Measurements from ENCODE around the gene SPRR2A. TPM values are rescaled to one million over a fixed set of nuclear protein-coding genes. Genes with fewer than 3 reads are reported as not detected.

SPRR2A gene
- total RNA-seq, result not detected in 2 replicates

- ChIA-PET POLR2A (no interaction called here), CTCF (no interaction called here)
- no peak within 1 kb of the TSS for H3K4me3 Mint-ChIP-seq
- no peak within 1 kb of the TSS for H3K27ac Mint-ChIP-seq
- H3K36me3 Mint-ChIP-seq (ENCODE audit: low read depth), result no peaks in the 10 kb centered on the region
- no peaks in the 10 kb centered on the region for H3K4me1 Mint-ChIP-seq
- ATAC-seq (ENCODE audit: low read depth) (no peak), DNase-seq (no peak)
- peaks cover 18% of the 10 kb centered on the region for H3K27me3 Mint-ChIP-seq
- H3K9me3 Mint-ChIP-seq, result peaks cover 8% of the 10 kb centered on the region
- intact Hi-C loops (cut with micrococcal nuclease), result no loop called here
- no peak for TF ChIP-seq CTCF (IDR thresholded peaks at IDR 0.05)
Observed at GRCh38 chr1:153057375-153057774, at the start of gene SPRR2A. SPRR2A (minus strand) TSS chr1:153057512; CDS start chr1:153056735, 777 bp downstream.

DNA sequence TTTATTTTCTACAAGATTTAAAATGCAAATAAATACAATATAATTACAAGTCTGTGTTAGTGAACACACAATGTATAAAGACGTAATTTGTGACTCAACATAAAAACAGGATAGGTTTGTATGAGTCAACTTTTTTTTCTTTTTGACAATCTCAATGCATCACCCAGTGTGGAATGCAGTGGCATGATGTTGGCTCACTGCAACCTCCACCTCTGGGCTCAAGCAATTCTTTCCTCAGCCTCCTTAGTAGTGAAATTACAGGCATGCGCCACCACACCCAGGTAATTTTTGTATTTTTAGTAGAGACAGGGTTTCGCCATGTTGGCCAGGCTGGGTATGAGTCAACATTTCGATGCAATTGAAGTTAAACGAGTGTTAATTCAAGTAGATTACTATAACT is 42.9 kb upstream of the SPRR2A start:
- Mint-ChIP-seq H3K36me3 (ENCODE audit: low read depth) (no peaks in the 10 kb centered on the region), H3K4me3 (no peak overlapping the region), H3K27ac (no peak overlapping the region), H3K9me3 (peaks cover 5% of the 10 kb centered on the region), H3K4me1 (no peaks in the 10 kb centered on the region), H3K27me3 (peaks cover 22% of the 10 kb centered on the region)
- no peak for ATAC-seq (ENCODE audit: low read depth)
- CTCF ChIA-PET, result no interaction called here
- POLR2A ChIA-PET, result no interaction called here
- intact Hi-C loops (cut with micrococcal nuclease), result no loop called here
- TF ChIP-seq CTCF (IDR thresholded peaks at IDR 0.05), result no peak
- DNase-seq, result no peak

DNA sequence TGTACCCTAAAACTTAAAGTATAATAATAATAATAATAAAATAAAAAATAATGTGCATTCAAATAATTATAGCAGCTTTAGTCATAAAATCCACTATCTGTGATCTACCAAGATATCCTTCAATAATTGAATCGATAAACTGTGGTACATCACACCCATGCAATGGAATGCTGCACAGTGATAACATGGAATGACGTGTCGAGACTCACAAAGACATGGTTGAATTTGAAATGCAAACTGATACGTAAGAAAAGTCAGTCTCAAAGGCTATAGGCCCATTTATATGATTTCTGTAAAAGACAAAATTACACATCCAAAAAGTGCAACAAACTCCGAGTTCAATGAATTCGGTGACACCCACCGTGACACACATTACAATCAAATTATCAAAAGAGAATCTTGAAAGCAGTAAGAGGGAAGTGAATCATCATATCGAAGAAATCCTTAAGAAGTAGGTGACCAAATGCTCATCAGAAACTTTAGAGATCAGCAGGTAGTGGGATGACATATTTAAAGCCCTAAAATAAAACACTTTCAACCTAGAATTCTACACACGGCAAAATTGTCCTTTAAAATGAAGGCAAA is 42.2 kb upstream of the SPRR2A start:
- Mint-ChIP-seq H3K27me3 (peaks cover 17% of the 10 kb centered on the region), H3K9me3 (peaks cover 2% of the 10 kb centered on the region), H3K27ac (no peak overlapping the region), H3K4me3 (no peak overlapping the region), H3K36me3 (ENCODE audit: low read depth) (no peaks in the 10 kb centered on the region), H3K4me1 (no peaks in the 10 kb centered on the region)
- ChIA-PET CTCF (no interaction called here), POLR2A (no interaction called here)
- intact Hi-C loops (cut with micrococcal nuclease), result no loop called here
- DNase-seq (no peak), ATAC-seq (ENCODE audit: low read depth) (no peak)
- no peak for TF ChIP-seq CTCF (IDR thresholded peaks at IDR 0.05)

- ChIA-PET POLR2A (no interaction called here), CTCF (no interaction called here)
- H3K36me3 Mint-ChIP-seq (ENCODE audit: low read depth), result no peaks in the 10 kb centered on the region
- peaks cover 13% of the 10 kb centered on the region for H3K27me3 Mint-ChIP-seq
- no peak overlapping the region for H3K27ac Mint-ChIP-seq
- intact Hi-C loops (cut with micrococcal nuclease), result no loop called here
- H3K4me3 Mint-ChIP-seq, result no peak overlapping the region
- no peak for ATAC-seq (ENCODE audit: low read depth)
- DNase-seq, result no peak
- H3K4me1 Mint-ChIP-seq, result no peaks in the 10 kb centered on the region
- H3K9me3 Mint-ChIP-seq, result no peaks in the 10 kb centered on the region
- TF ChIP-seq CTCF (IDR thresholded peaks at IDR 0.05), result no peak
Observed at GRCh38 chr1:153095764-153096163, 38.5 kb upstream of the SPRR2A start.

- Mint-ChIP-seq H3K36me3 (ENCODE audit: low read depth) (no peaks in the 10 kb centered on the region), H3K27me3 (peaks cover 13% of the 10 kb centered on the region), H3K4me3 (no peak within 1 kb of the TSS), H3K27ac (no peak within 1 kb of the TSS), H3K4me1 (peaks cover 2% of the 10 kb centered on the region), H3K9me3 (no peaks in the 10 kb centered on the region)
- POLR2A ChIA-PET, result no interaction called here
- CTCF ChIA-PET, result no interaction called here
- TF ChIP-seq CTCF (IDR thresholded peaks at IDR 0.05), result no peak
- ATAC-seq (ENCODE audit: low read depth) (no peak), DNase-seq (no peak)
- intact Hi-C loops (cut with micrococcal nuclease), result no loop called here
Observed at GRCh38 chr1:153094426-153094825, 37.1 kb upstream of the SPRR2A start, which contains the start of gene SPRR2E. SPRR2E (minus strand) TSS chr1:153094526; CDS start chr1:153093751, 775 bp downstream.

Data from activated B cell treated with CpG ODN at 0.5 μM for 24 hours (primary cell).